A673 (cell line): ENCODE data around the gene ZNF524.

ENCODE experiments used
- CTCF ChIP-seq: fragments of 300-800, 200-600 bp; sonication (generic); conservative IDR thresholded peaks from 2 replicates; pipeline ENCODE4 v1.5.1; 2017; ENCODE audit warnings: low read depth, mild to moderate bottlenecking, antibody characterized with exemption, low read length, moderate library complexity, mixed read lengths
- EZH2 ChIP-seq: fragments of 200-600 bp; sonication (generic); IDR thresholded peaks from 2 replicates; pipeline ENCODE4 v1.6.1; 2017; ENCODE audit warnings: borderline replicate concordance, low read depth, mild to moderate bottlenecking, mixed read lengths, antibody characterized with exemption, low read length; ENCODE audit not compliant: poor library complexity, severe bottlenecking

DNA sequence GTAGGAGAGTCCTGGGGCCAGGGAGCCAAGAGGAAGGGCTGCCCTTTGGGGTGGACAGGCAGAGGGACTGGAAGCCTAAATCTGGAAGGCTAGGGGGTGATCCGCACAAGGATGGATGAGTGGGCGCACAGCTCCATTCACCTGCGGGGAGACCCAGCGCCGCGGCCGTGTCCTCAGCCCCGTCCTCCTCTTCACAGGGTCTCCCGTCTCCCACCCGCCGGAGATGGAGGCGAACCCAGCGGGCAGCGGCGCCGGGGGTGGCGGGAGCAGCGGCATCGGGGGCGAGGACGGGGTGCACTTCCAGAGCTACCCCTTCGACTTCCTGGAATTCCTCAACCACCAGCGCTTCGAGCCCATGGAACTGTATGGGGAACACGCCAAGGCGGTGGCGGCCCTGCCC, 13.3 kb downstream of the ZNF524 start:
- TF ChIP-seq EZH2 (no peak), CTCF (no peak)
